ENCODE data around the gene B3GAT1.
"Not testable (repeated sequence)": the region's sequence is repeated elsewhere in the genome, so short reads cannot be mapped to it uniquely, and the experiment has no call there.

B3GAT1 gene

GRCh38 chr11:134350381-134350780 is 61.7 kb downstream of the B3GAT1 start:
- no peak for DNase-seq

- no peak for DNase-seq
These were observed 62.2 kb downstream of the B3GAT1 start for GRCh38 chr11:134349802-134350355.

DNA sequence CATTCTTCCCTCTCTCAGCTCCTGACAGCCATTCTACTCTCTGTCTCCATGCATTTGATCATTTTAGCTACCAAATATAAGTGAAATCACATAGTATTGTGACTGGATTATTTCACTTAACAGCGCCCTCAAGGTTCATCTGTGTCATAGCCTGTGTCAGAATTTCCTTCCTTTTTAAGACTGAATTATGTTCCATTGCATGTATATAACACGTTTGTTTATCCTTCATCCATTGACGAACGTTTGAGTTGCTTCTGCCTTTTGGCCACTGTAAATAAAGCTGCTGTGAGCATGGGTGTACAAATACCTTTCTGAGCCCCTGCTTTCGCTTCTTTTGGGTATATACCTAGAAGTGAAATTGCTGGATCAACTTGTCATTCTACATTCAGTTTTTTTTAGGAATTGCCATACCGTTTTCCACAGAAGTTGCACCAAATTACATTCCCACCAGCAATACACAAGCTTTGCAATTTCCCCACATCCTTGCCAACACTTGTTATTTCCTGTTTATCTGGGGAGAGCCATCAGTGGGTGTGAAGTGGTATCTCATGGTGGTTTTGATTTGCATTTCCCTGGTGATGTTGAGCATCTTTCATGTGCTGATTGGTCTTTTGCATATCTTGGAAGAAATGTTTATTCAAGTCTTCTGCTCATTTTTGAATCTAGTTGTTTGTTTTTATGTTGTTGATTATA is 62.8 kb downstream of the B3GAT1 start:
- no peak for DNase-seq

DNA sequence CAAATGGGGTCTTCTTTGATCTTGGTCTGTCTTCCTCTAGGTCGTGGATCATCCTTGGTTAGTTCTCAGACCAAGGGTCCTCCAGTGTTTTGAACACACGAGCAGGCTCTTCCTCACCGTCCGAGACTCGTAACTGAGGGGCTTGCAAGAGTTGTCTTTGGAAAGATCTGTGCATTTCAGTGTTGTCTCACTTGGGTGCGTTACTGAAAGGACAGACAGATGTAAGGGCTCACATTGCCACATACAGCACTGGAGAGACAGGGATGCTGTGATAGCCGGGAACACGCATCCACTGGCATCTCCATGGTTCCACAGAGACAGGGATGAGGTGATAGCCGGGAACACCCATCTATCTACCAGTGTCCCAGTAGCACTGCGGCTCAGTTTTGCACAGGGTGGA is 64.6 kb downstream of the B3GAT1 start:
- DNase-seq = no peak

GRCh38 chr11:134346976-134347350 is 65.1 kb downstream of the B3GAT1 start:
- DNase-seq = no peak

DNA sequence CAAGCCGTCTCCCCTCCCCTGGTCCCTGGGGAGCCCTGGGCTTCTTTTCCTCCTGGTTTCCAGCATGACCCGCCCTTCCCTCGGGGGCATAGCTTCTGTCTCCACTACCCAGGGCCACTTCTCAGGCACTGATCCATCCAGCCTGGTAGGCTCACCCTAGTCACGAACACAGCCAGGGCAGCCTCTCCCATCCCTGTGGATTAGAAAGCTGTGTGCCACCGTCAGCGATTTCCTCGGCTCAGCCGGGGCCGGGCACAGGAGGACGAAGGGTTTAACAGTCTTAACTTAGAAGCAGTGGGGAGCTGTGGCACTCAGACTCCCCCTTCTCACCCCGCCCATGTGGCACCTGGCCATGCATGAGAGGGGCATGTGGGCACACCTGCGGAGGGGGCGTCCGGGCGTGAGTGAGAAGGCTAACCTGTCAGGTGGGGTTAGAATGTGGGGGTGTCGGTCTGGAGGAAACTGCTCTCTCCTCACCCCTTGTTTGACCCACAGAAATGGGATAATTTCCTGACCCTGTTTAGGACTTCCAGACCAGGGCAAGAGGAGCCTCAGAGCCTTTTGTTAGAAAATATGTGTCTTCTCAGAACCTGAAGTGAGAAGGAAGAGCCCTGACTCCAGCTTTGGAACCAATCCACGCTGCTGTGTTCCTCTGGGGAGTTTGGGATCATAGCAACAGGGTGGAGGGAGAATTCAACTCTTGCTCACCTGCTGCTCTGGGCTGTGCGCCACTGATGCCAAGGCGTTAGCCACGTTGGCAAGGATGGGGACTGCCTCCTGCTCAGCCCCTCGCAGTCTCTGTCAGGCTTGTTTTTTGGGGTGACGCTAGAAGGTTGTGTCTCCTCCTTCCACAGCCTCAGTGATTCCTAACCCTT is 65.7 kb downstream of the B3GAT1 start:
- DNase-seq = peak; percentile 74

- DNase-seq = no peak
These were observed 66.8 kb downstream of the B3GAT1 start for GRCh38 chr11:134345237-134345550.

DNA sequence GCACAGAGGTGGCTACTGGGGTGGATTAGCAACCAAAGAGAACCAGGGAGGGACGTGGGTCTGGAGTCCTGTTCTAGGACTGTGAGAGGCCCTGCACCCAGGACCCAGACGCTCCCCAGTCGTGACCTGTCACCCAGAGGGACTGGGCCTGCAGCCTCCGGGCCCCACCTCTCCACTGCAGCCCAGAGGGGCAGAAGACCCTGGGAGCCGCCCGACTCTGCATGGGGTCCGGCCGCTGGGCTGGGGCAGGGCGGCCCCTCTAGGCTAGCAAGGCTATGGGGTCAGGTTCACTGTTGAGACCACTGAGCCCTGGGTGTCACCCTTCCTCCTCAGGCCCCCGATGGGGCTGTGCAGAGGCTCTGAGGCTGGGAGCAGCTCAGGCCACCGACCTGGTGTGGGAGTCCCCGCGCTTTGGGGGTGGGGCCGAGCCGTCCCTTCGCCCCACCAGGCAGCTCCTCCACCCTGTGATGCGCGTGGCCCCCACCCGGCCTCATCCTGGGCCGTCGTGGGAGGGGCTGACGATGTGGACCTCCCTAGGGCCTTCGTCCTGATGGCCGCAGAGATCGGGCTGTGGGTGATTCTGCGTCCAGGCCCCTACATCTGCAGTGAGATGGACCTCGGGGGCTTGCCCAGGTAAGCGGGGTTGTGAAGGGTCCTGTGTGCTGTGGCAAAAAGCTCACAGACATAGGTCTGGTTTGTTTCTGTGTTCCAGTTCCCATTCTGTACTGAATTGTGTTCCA is 67.4 kb downstream of the B3GAT1 start:
- not testable (repeated sequence) for DNase-seq

DNA sequence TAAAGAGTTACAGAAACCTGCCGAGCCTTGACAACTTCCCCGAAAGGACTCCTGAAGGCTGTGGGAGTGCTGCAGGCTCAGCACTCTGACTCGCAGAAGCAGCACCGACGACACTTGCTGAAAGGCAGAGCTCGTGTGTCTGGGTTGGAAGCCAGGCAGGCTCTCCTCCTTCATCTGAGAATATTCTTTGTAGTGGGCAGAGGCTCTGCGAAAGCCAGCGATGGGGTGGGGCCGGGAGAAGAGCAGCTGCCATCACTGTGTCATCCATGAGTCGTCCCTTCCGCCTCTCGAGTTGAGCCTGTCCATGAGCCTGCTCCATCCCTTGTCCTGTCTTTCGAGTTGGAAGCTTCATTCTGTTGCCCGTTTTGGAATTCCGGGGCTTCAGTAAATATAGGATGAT is 68.4 kb downstream of the B3GAT1 start:
- DNase-seq = no peak

- no peak for DNase-seq
These were observed 69.3 kb downstream of the B3GAT1 start for GRCh38 chr11:134342572-134343340.

GRCh38 chr11:134341805-134342571 is 70.1 kb downstream of the B3GAT1 start:
- DNase-seq = no peak

- DNase-seq = peak; percentile 87
These were observed 71.6 kb downstream of the B3GAT1 start for GRCh38 chr11:134340354-134340964.

DNA sequence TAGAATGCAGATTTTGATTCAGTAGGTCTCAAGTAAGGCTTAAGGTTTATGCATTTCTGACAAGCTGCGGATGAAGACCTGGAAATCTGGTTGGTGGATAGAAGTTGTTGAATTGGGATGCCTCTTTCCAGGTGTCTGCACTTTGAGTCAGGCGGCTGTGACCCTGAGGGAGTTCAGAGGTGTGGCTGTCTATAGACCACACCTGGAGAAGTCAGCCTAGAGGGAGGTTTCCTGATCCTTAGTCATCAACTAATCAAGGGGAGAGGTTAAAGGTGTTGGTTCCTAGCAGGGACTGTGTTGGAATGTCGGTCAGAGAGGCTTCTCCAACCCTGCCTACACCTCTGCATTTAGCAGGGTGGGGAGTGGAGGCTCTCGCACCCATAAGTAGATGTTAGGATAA is 72.3 kb downstream of the B3GAT1 start:
- DNase-seq = no peak

DNA sequence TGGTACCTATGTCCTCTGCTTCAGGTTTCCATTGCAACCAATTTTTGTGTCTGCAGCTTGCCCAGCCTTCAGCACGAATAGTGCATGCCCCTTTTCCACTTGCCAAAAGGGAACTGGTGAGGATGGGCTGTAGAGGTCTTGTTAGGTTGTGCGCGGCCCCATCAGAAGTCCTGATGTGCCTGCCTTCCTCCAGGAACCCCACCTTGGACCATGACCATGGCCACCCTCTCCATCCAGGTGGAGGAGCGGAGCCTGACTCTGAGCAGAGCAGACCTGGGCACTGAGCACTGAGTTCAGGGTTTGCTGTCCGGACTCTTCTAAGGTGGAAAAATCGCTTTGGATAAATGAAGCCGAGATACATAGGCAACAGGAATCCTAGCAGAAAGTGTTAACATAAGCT is 73.4 kb downstream of the B3GAT1 start:
- DNase-seq = no peak

DNA sequence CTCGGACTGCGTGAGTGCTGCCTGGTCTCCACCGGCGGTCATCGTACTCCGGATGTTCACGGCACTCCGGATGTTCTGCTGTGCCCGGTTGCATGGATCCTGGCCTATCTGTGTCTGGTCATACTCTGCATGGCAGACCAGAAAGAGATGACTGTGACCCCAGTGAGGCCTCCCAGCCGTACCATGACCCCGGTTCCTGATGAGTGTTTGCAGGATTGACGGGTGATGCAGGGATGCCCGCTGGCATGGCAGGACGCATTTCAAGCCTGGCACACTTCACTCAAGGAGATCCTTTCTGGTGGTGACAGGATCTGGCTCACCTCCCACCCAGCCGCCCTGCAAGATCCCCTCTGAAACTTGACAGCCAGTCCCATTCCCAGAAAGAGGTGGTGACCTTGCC is 74.0 kb downstream of the B3GAT1 start:
- DNase-seq = no peak

GRCh38 chr11:134337051-134337450 is 75.0 kb downstream of the B3GAT1 start:
- no peak for DNase-seq

- DNase-seq = no peak
These were observed 77.1 kb downstream of the B3GAT1 start for GRCh38 chr11:134334796-134335571.

DNA sequence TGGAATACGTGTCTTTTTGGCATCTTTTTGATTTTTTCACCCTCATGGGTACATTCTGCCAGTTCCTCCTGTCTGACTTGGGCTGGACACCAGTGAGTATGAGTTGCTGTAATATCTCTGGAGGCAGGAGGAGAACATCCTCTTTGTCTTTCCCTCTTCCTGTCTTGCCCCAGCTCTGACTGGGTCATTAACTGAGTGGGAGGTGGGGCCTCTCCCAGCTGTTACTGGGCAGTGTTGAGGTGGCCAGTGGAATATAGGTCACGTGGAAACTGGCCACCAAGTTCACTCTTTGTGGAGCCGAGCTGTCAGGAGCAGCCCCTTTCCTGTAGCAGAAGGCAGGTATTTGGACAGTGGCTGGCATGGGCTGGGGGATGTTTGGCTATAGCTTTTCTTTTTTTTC is 78.1 kb downstream of the B3GAT1 start:
- DNase-seq = no peak

GRCh38 chr11:134333312-134333711 is 78.7 kb downstream of the B3GAT1 start:
- DNase-seq = no peak

GRCh38 chr11:134332782-134333181 is 79.3 kb downstream of the B3GAT1 start:
- DNase-seq = no peak

DNA sequence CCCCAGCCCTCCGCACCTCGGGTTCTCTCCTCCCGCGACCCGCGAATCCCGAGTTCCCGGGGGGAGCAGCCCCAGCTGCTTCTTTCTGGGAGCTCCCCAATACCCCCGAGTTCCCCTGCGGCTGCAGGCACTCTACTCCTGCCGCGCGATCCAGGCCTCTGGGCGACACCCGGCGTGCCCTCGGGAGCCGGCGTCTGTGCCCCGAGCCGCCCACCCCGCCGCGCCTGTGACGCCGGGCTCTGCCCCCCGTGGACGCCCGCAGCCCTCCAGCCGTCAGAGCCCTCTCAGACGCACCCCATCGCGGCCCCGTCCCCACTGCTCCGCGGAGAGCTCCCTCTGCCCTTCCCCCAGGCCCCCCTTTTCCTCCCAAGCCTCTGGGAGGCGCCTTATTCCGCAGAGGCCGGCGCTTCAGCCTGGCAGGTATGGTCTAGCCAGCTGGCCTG is 79.8 kb downstream of the B3GAT1 start:
- DNase-seq = no peak

Measured in DMS79 treated with DMSO at 0.1 percent for 48 hours (cell line).